ENCODE results near the gene SBF2.

DNA sequence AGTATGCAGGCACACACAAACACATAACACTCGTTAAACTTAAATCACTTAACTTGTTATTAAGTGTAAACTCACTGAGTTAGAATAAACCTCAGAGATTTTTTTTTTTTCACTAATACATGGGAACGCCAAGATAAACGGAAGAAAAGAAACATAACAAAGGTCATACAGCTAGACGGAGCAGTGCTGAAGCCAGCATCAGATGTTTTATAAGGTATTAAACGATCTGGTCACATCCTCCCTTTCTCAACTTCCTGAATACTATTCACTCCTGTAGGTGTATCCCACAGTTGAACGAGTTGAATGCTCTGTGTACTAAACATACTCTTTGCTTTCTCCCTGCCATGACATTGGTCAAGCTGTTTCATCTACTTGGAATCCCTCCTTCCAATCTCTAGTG lies 418.2 kb downstream of the SBF2 start:
- TF ChIP-seq, protein P1, sequence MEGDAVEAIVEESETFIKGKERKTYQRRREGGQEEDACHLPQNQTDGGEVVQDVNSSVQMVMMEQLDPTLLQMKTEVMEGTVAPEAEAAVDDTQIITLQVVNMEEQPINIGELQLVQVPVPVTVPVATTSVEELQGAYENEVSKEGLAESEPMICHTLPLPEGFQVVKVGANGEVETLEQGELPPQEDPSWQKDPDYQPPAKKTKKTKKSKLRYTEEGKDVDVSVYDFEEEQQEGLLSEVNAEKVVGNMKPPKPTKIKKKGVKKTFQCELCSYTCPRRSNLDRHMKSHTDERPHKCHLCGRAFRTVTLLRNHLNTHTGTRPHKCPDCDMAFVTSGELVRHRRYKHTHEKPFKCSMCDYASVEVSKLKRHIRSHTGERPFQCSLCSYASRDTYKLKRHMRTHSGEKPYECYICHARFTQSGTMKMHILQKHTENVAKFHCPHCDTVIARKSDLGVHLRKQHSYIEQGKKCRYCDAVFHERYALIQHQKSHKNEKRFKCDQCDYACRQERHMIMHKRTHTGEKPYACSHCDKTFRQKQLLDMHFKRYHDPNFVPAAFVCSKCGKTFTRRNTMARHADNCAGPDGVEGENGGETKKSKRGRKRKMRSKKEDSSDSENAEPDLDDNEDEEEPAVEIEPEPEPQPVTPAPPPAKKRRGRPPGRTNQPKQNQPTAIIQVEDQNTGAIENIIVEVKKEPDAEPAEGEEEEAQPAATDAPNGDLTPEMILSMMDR (IDR thresholded peaks at IDR 0.05; ENCODE audit: poor library complexity, severe bottlenecking) = no peak
- no peak for TF ChIP-seq EP300 (conservative IDR thresholded peaks at IDR 0.05; ENCODE audit: poor library complexity, severe bottlenecking)
- no peak for TF ChIP-seq EZH2 (IDR thresholded peaks at IDR 0.05; ENCODE audit: borderline replicate concordance, insufficient read depth, low read length, poor library complexity, severe bottlenecking)
- TF ChIP-seq, protein P2, sequence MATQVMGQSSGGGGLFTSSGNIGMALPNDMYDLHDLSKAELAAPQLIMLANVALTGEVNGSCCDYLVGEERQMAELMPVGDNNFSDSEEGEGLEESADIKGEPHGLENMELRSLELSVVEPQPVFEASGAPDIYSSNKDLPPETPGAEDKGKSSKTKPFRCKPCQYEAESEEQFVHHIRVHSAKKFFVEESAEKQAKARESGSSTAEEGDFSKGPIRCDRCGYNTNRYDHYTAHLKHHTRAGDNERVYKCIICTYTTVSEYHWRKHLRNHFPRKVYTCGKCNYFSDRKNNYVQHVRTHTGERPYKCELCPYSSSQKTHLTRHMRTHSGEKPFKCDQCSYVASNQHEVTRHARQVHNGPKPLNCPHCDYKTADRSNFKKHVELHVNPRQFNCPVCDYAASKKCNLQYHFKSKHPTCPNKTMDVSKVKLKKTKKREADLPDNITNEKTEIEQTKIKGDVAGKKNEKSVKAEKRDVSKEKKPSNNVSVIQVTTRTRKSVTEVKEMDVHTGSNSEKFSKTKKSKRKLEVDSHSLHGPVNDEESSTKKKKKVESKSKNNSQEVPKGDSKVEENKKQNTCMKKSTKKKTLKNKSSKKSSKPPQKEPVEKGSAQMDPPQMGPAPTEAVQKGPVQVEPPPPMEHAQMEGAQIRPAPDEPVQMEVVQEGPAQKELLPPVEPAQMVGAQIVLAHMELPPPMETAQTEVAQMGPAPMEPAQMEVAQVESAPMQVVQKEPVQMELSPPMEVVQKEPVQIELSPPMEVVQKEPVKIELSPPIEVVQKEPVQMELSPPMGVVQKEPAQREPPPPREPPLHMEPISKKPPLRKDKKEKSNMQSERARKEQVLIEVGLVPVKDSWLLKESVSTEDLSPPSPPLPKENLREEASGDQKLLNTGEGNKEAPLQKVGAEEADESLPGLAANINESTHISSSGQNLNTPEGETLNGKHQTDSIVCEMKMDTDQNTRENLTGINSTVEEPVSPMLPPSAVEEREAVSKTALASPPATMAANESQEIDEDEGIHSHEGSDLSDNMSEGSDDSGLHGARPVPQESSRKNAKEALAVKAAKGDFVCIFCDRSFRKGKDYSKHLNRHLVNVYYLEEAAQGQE (IDR thresholded peaks at IDR 0.05; ENCODE audit: borderline replicate concordance) = no peak
- TF ChIP-seq POLR2AphosphoS5 (IDR thresholded peaks at IDR 0.05) = no peak
- no peak for TF ChIP-seq RAD21 (conservative IDR thresholded peaks at IDR 0.05)
- no peak for TF ChIP-seq TAF1 (IDR thresholded peaks at IDR 0.05; ENCODE audit: low read depth)
- TF ChIP-seq SMC3 (conservative IDR thresholded peaks at IDR 0.05; ENCODE audit: poor library complexity) = no peak
- TF ChIP-seq MXI1 (conservative IDR thresholded peaks at IDR 0.05; ENCODE audit: poor library complexity, severe bottlenecking) = no peak
